HepG2 (cell line): Measurements from ENCODE around the gene CPNE1.

Experiments used
- CEBPB ChIP-seq: IDR thresholded peaks from 2 replicates; pipeline ENCODE4 v1.6.1; 2011; ENCODE audit warnings: low read depth, low read length, improper control_type of control experiment, borderline replicate concordance
- EP300 ChIP-seq, 3 experiments: sonication (generic) in 1 of 3; formaldehyde crosslinking in 1 of 3; IDR thresholded peaks; 2 replicates each; pipeline versions ENCODE4 v1.5.1 to v1.6.1; 2011 to 2020; ENCODE audit warnings: low read depth in 2 of 3, low read length in 2 of 3, borderline replicate concordance in 1 of 3, improper control_type of control experiment in 1 of 3, mild to moderate bottlenecking in 1 of 3, missing genetic modification reagents in 1 of 3, moderate library complexity in 1 of 3
- HDAC6 ChIP-seq: fragments of 200-600 bp; sonication (generic); IDR thresholded peaks from 2 replicates; pipeline ENCODE4 v1.7.0; 2017; ENCODE audit warnings: mild to moderate bottlenecking, antibody characterized with exemption, low read length, low read depth
- JUNB ChIP-seq: sonication (generic); formaldehyde crosslinking; IDR thresholded peaks from 2 replicates; pipeline ENCODE4 v1.8.0; 2022; ENCODE audit warnings: missing genetic modification reagents, mild to moderate bottlenecking, borderline replicate concordance
- KDM2A ChIP-seq: sonication (generic); formaldehyde crosslinking; IDR thresholded peaks from 2 replicates; pipeline ENCODE4 v1.4.0; 2020; ENCODE audit warnings: low read depth, missing genetic modification reagents, borderline replicate concordance
- POLR2A ChIP-seq, 2 experiments: IDR thresholded peaks; 2 replicates each; pipeline ENCODE4 v1.6.1; 2011; ENCODE audit warnings: low read depth in 2 of 2, low read length in 2 of 2, mild to moderate bottlenecking in 1 of 2, moderate library complexity in 1 of 2; ENCODE audit not compliant: insufficient read depth in 1 of 2
- RBM22 ChIP-seq: fragments of 200-400 bp; formaldehyde crosslinking; optimal IDR thresholded peaks from 2 replicates; pipeline ENCODE3; 2017; ENCODE audit warnings: mild to moderate bottlenecking, low read length, moderate library complexity
- SRSF9 ChIP-seq: fragments of 200-400 bp; formaldehyde crosslinking; IDR thresholded peaks from 2 replicates; pipeline ENCODE4 v1.6.1; 2018; ENCODE audit warnings: borderline replicate concordance, mild to moderate bottlenecking, low read depth, low read length; ENCODE audit not compliant: insufficient read depth, poor library complexity, severe bottlenecking
- SUZ12 ChIP-seq: fragments of 150-350 bp; IDR thresholded peaks from 2 replicates; pipeline ENCODE4 v1.6.1; 2014; ENCODE audit warnings: low read depth, low read length
- TGIF2 ChIP-seq: IDR thresholded peaks from 2 replicates; pipeline ENCODE4 v1.6.1; 2016; ENCODE audit warnings: control low read depth, missing compliant biosample characterization
- ZBTB3 ChIP-seq: sonication (generic); formaldehyde crosslinking; IDR thresholded peaks from 2 replicates; pipeline ENCODE4 v1.4.0; 2020; ENCODE audit warnings: low read depth, mild to moderate bottlenecking, moderate library complexity, missing genetic modification reagents, borderline replicate concordance
- ZNF703 ChIP-seq: sonication (generic); formaldehyde crosslinking; IDR thresholded peaks from 2 replicates; pipeline ENCODE4 v1.5.1; 2020; ENCODE audit warnings: missing genetic modification reagents, mild to moderate bottlenecking, moderate library complexity, borderline replicate concordance
- TF ChIP-seq, protein P1 (sequence below): sonication (generic); formaldehyde crosslinking; IDR thresholded peaks from 2 replicates; pipeline ENCODE4 v1.4.0; 2020; ENCODE audit warnings: missing genetic modification reagents, borderline replicate concordance

DNA sequence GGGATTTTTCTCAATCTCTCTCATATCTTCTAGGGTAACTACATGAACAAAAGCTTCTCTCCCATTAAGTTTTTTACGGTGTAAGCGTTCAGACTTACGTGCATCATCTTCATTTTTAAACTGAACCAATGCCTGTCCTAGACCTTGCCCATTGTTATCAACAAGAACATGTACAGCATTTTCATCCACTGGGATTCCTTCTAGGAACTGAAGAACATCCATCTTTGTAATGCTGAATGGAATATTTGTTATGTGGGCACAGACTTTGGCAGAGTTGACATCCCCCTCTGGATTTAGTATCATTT, 11.3 kb downstream of the CPNE1 start:
- no peak for TF ChIP-seq HDAC6
- no peak for TF ChIP-seq ZBTB3 (CRISPR knock-in tag)
- no peak for TF ChIP-seq CEBPB
- TF ChIP-seq POLR2A (IDR thresholded peaks at IDR 0.05; ENCODE audit: insufficient read depth in 1 of 2, low read depth in 2 of 2, low read length in 2 of 2) = no peak; a peak in 1 of 4 replicates
- TF ChIP-seq RBM22 = no peak
- TF ChIP-seq SRSF9 = no peak
- TF ChIP-seq, protein P1, sequence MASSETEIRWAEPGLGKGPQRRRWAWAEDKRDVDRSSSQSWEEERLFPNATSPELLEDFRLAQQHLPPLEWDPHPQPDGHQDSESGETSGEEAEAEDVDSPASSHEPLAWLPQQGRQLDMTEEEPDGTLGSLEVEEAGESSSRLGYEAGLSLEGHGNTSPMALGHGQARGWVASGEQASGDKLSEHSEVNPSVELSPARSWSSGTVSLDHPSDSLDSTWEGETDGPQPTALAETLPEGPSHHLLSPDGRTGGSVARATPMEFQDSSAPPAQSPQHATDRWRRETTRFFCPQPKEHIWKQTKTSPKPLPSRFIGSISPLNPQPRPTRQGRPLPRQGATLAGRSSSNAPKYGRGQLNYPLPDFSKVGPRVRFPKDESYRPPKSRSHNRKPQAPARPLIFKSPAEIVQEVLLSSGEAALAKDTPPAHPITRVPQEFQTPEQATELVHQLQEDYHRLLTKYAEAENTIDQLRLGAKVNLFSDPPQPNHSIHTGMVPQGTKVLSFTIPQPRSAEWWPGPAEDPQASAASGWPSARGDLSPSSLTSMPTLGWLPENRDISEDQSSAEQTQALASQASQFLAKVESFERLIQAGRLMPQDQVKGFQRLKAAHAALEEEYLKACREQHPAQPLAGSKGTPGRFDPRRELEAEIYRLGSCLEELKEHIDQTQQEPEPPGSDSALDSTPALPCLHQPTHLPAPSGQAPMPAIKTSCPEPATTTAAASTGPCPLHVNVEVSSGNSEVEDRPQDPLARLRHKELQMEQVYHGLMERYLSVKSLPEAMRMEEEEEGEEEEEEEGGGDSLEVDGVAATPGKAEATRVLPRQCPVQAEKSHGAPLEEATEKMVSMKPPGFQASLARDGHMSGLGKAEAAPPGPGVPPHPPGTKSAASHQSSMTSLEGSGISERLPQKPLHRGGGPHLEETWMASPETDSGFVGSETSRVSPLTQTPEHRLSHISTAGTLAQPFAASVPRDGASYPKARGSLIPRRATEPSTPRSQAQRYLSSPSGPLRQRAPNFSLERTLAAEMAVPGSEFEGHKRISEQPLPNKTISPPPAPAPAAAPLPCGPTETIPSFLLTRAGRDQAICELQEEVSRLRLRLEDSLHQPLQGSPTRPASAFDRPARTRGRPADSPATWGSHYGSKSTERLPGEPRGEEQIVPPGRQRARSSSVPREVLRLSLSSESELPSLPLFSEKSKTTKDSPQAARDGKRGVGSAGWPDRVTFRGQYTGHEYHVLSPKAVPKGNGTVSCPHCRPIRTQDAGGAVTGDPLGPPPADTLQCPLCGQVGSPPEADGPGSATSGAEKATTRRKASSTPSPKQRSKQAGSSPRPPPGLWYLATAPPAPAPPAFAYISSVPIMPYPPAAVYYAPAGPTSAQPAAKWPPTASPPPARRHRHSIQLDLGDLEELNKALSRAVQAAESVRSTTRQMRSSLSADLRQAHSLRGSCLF (CRISPR knock-in tag) = no peak
- TF ChIP-seq ZNF703 = no peak
- no peak for TF ChIP-seq TGIF2 (CRISPR knock-in tag)
- TF ChIP-seq EP300 (IDR thresholded peaks at IDR 0.05; ENCODE audit: low read depth in 2 of 2, low read length in 2 of 2) = no peak
- no peak for TF ChIP-seq EP300 (CRISPR knock-in tag; IDR thresholded peaks at IDR 0.05; ENCODE audit: borderline replicate concordance)
- no peak for TF ChIP-seq SUZ12
- no peak for TF ChIP-seq KDM2A
- TF ChIP-seq JUNB = no peak
